Measurements from ENCODE around the gene FIBP. TPM values are rescaled to one million over a fixed set of nuclear protein-coding genes. Genes with fewer than 3 reads are reported as not detected.

Gene FIBP
- total and polyA plus RNA-seq, 2 experiments from 2014 or later = 200 to 201 TPM

- in situ Hi-C loops (cut with MboI) = loop anchor here (10.0 kb wide), 1 partner anchor 104 kb away; no protein-coding TSS in a partner anchor
- Histone ChIP-seq H3K27ac (no peak overlapping the region), H3K9me2 (ENCODE audit: insufficient read depth) (no peaks in the 10 kb centered on the region), H3K4me3 (no peak overlapping the region), H3K9ac (no peak overlapping the region), H3K27me3 (replicated peaks; ENCODE audit: insufficient read depth) (no peaks in the 10 kb centered on the region), H3K9me3 (ENCODE audit: low read depth) (no peaks in the 10 kb centered on the region), H3K4me2 (ENCODE audit: unreplicated experiment) (no peak overlapping the region), H3F3A (ENCODE audit: insufficient read depth) (peaks cover 4% of the 10 kb centered on the region; the same call in 1 of the 2 replicates), H3K79me2 (ENCODE audit: insufficient read depth) (peaks cover 28% of the 10 kb centered on the region), H4K20me1 (ENCODE audit: insufficient read depth) (no peaks in the 10 kb centered on the region), H3K4me1 (ENCODE audit: insufficient read depth) (no peaks in the 10 kb centered on the region), H3K36me3 (ENCODE audit: low read depth) (peaks cover 14% of the 10 kb centered on the region; the same call in 1 of the 2 replicates), H2AFZ (no peak overlapping the region)
- no peak for DNase-seq
- TF ChIP-seq EZH2 (IDR thresholded peaks at IDR 0.05; ENCODE audit: insufficient read depth, poor library complexity, severe bottlenecking) = no peak
- TF ChIP-seq EZH2phosphoT487 (IDR thresholded peaks at IDR 0.05; ENCODE audit: insufficient read depth, low read depth) = no peak
- WGBS, 2 experiments (ENCODE audit: low coverage in 1 of 2, low lambda C conversion rate in 2 of 2, missing lambda C conversion rate in 2 of 2) = 56 to 64% methylated on average over 7 of the region's 7 CpGs
Measured at GRCh38 chr11:65880844-65881421, 7.3 kb downstream of the FIBP start.

- TF ChIP-seq EZH2 (IDR thresholded peaks at IDR 0.05; ENCODE audit: insufficient read depth, poor library complexity, severe bottlenecking) (no peak), EZH2phosphoT487 (IDR thresholded peaks at IDR 0.05; ENCODE audit: insufficient read depth, low read depth) (no peak)
- in situ Hi-C loops (cut with MboI) = loop anchor here (10.0 kb wide), 1 partner anchor 105 kb away; no protein-coding TSS in a partner anchor
Measured at GRCh38 chr11:65880027-65880426, 8.2 kb downstream of the FIBP start.

GRCh38 chr11:65879617-65880016 lies 8.7 kb downstream of the FIBP start, which contains the start of gene CTSW:
Gene CTSW, plus strand, starts transcription at chr11:65879837. Its CDS starts 18 bp downstream, at chr11:65879855.
- Histone ChIP-seq H3K4me2 (ENCODE audit: unreplicated experiment) (no peak within 1 kb of the TSS), H2AFZ (no peak within 1 kb of the TSS), H3F3A (ENCODE audit: insufficient read depth) (no peaks in the 10 kb centered on the region), H3K9me2 (ENCODE audit: insufficient read depth) (no peaks in the 10 kb centered on the region), H3K79me2 (ENCODE audit: insufficient read depth) (peaks cover 17% of the 10 kb centered on the region), H3K9ac (no peak within 1 kb of the TSS), H3K9me3 (ENCODE audit: low read depth) (no peaks in the 10 kb centered on the region), H3K27ac (no peak within 1 kb of the TSS), H3K36me3 (ENCODE audit: low read depth) (peaks cover 11% of the 10 kb centered on the region; the same call in 1 of the 2 replicates), H4K20me1 (ENCODE audit: insufficient read depth) (no peaks in the 10 kb centered on the region), H3K27me3 (replicated peaks; ENCODE audit: insufficient read depth) (no peaks in the 10 kb centered on the region), H3K4me3 (no peak within 1 kb of the TSS), H3K4me1 (ENCODE audit: insufficient read depth) (no peaks in the 10 kb centered on the region)
- DNase-seq = no peak
- TF ChIP-seq EZH2 (IDR thresholded peaks at IDR 0.05; ENCODE audit: insufficient read depth, poor library complexity, severe bottlenecking) = no peak
- no peak for TF ChIP-seq EZH2phosphoT487 (IDR thresholded peaks at IDR 0.05; ENCODE audit: insufficient read depth, low read depth)
- in situ Hi-C loops (cut with MboI) = loop anchor here (10.0 kb wide), 1 partner anchor 105 kb away; no protein-coding TSS in a partner anchor
- WGBS, 2 experiments (ENCODE audit: low coverage in 1 of 2, low lambda C conversion rate in 2 of 2, missing lambda C conversion rate in 2 of 2) = 64 to 68% methylated on average over 7 of the region's 7 CpGs

More at GRCh38 chr11:65880027-65880426, 8.2 kb downstream of the FIBP start:
- Histone ChIP-seq H3K36me3 (ENCODE audit: low read depth) (peaks cover 11% of the 10 kb centered on the region; the same call in 1 of the 2 replicates), H3K4me2 (ENCODE audit: unreplicated experiment) (no peak overlapping the region), H3K9ac (no peak overlapping the region), H3K79me2 (ENCODE audit: insufficient read depth) (peaks cover 19% of the 10 kb centered on the region), H2AFZ (no peak overlapping the region), H3K27me3 (replicated peaks; ENCODE audit: insufficient read depth) (no peaks in the 10 kb centered on the region), H3K9me3 (ENCODE audit: low read depth) (no peaks in the 10 kb centered on the region), H3K9me2 (ENCODE audit: insufficient read depth) (no peaks in the 10 kb centered on the region), H3K4me3 (no peak overlapping the region), H4K20me1 (ENCODE audit: insufficient read depth) (no peaks in the 10 kb centered on the region), H3F3A (ENCODE audit: insufficient read depth) (no peaks in the 10 kb centered on the region), H3K4me1 (ENCODE audit: insufficient read depth) (no peaks in the 10 kb centered on the region), H3K27ac (no peak overlapping the region)
- DNase-seq = no peak
- 75 to 79% methylated on average over 7 of the region's 7 CpGs for WGBS, 2 experiments (ENCODE audit: low coverage in 1 of 2, low lambda C conversion rate in 2 of 2, missing lambda C conversion rate in 2 of 2)

- Histone ChIP-seq H3K4me1 (ENCODE audit: insufficient read depth) (peaks cover 16% of the 10 kb centered on the region), H3K36me3 (ENCODE audit: low read depth) (peaks cover 9% of the 10 kb centered on the region; the same call in 1 of the 2 replicates), H3K4me2 (ENCODE audit: unreplicated experiment) (peak overlapping the region; percentile 89), H3K9me2 (ENCODE audit: insufficient read depth) (no peaks in the 10 kb centered on the region), H3K9ac (peak overlapping the region; percentile 93), H4K20me1 (ENCODE audit: insufficient read depth) (no peaks in the 10 kb centered on the region), H3K79me2 (ENCODE audit: insufficient read depth) (peaks cover 41% of the 10 kb centered on the region), H3K9me3 (ENCODE audit: low read depth) (no peaks in the 10 kb centered on the region), H3K27ac (peak overlapping the region; percentile 74), H3K27me3 (replicated peaks; ENCODE audit: insufficient read depth) (no peaks in the 10 kb centered on the region), H3F3A (ENCODE audit: insufficient read depth) (peaks cover 20% of the 10 kb centered on the region), H2AFZ (peak overlapping the region; percentile 87), H3K4me3 (peak overlapping the region; percentile 85)
- DNase-seq = peak; percentile 98
- in situ Hi-C loops (cut with MboI) = no loop called here
- WGBS, 2 experiments (ENCODE audit: low coverage in 1 of 2, low lambda C conversion rate in 2 of 2, missing lambda C conversion rate in 2 of 2) = 11% methylated on average over 45 to 47 of the region's 54 CpGs
- TF ChIP-seq EZH2phosphoT487 (IDR thresholded peaks at IDR 0.05; ENCODE audit: insufficient read depth, low read depth) = no peak
- TF ChIP-seq EZH2 (IDR thresholded peaks at IDR 0.05; ENCODE audit: insufficient read depth, poor library complexity, severe bottlenecking) = no peak
Measured at GRCh38 chr11:65873318-65874156, 14.7 kb downstream of the FIBP start.

Measured in GM23248 (cell line).